Spleen (tissue), 11 donors: ENCODE results near the gene C1orf198. TPM values are rescaled to one million over a fixed set of nuclear protein-coding genes. Genes with fewer than 3 reads are reported as not detected.

Source experiments
- DNase-seq: peaks from one replicate; pipeline ENCODE4 v3.0.0-alpha.2; 2020
- H3K27ac ChIP-seq, 8 donors: fragments of 200-600 bp; sonication (generic) in 7 of 8; 1 replicate in 4 of 8; 2 replicates in 4 of 8; pipeline versions ENCODE4 v1.5.0 to v1.8.0; 2016 to 2021; ENCODE audit warnings: inconsistent platforms in 4 of 8, mild to moderate bottlenecking in 4 of 8, moderate library complexity in 1 of 8
- H3K27me3 ChIP-seq, 7 donors: fragments of 200-600 bp; sonication (generic) in 6 of 7; replicated peaks in 1 of 7; 1 replicate in 4 of 7; 2 replicates in 3 of 7; pipeline versions ENCODE4 v1.5.0 to v1.8.0; 2016 to 2021; ENCODE audit warnings: inconsistent platforms in 3 of 7, mild to moderate bottlenecking in 1 of 7
- H3K36me3 ChIP-seq, 6 donors: fragments of 200-600 bp; sonication (generic) in 5 of 6; 1 replicate in 4 of 6; 2 replicates in 2 of 6; pipeline versions ENCODE4 v1.5.0 to v1.8.0; 2016 to 2021; ENCODE audit warnings: inconsistent platforms in 2 of 6
- H3K4me1 ChIP-seq, 6 donors: fragments of 200-600 bp; sonication (generic) in 5 of 6; 1 replicate in 3 of 6; 2 replicates in 3 of 6; pipeline versions ENCODE4 v1.5.0 to v1.8.0; 2016 to 2021; ENCODE audit warnings: inconsistent platforms in 3 of 6
- H3K4me3 ChIP-seq, 8 donors: fragments of 200-600 bp; sonication (generic) in 7 of 8; 1 replicate in 4 of 8; 2 replicates in 4 of 8; pipeline versions ENCODE4 v1.5.0 to v1.8.0; 2016 to 2021; ENCODE audit warnings: inconsistent platforms in 4 of 8, mild to moderate bottlenecking in 4 of 8, moderate library complexity in 2 of 8
- H3K9me3 ChIP-seq, 8 donors: fragments of 200-600 bp; sonication (generic) in 7 of 8; 1 replicate in 4 of 8; 2 replicates in 4 of 8; pipeline versions ENCODE4 v1.5.0 to v1.8.0; 2016 to 2021; ENCODE audit warnings: inconsistent platforms in 4 of 8
- CTCF ChIP-seq, 11 experiments: fragments of 200-600 bp in 7 of 11; fragments of 450-650 bp in 4 of 11; sonication (generic) in 4 of 11; IDR thresholded peaks in 8 of 11; conservative IDR thresholded peaks in 3 of 11; 1 replicate in 7 of 11; 2 replicates in 4 of 11; pipeline versions ENCODE4 v1.4.0 to v1.8.0; 2016 to 2021; ENCODE audit warnings: antibody characterized with exemption in 11 of 11, inconsistent platforms in 4 of 11, mild to moderate bottlenecking in 1 of 11
- POLR2A ChIP-seq, 3 donors: fragments of 450-650 bp; IDR thresholded peaks; one replicate each; pipeline ENCODE4 v1.5.1; 2017; ENCODE audit warnings: antibody characterized with exemption in 3 of 3, mild to moderate bottlenecking in 1 of 3
- POLR2AphosphoS5 ChIP-seq, 3 donors: sonication (generic); formaldehyde crosslinking; IDR thresholded peaks; one replicate each; pipeline ENCODE4 v1.5.1; 2017; ENCODE audit warnings: antibody characterized with exemption in 3 of 3
- WGBS, 5 donors: extraction: QIAGEN DNeasy Blood & Tissue Kit in 3 of 5; methylation state at CpG; one replicate each; pipeline versions ENCODE4 v1.1.5 to v1.1.7; 2013 to 2018; 5-methylcytosine and 5-hydroxymethylcytosine counted together
- intact Hi-C: fragments of 100-400 bp; cut with DNase I; formaldehyde crosslinking; loops from one replicate; pipeline ENCODE4 v1.15.0; 2023; ENCODE audit warnings: low total_unique reads
- polyA plus RNA-seq, 3 donors: library from polyadenylated mRNA; stranded (reverse); fragments of 200-250 nt; gene quantifications; one replicate each; pipeline ENCODE4 v1.2.1, GENCODE V29; 2013
- total RNA-seq, 7 donors: library from RNA; depleted of rRNA in 3 of 7; stranded (reverse); fragments of >200 nt in 3 of 7; fragmentation: NEBNext Ultra II Directional in 4 of 7; extraction: Animal tissue kit (Norgen Biotek cat#: 25700) in 4 of 7; gene quantifications; one replicate each; pipeline versions ENCODE4 v1.1.0 to v1.2.1, GENCODE V29; 2016 to 2021
- donor health status: healthy with polysubstance abuse.
- donor health status: DM: no; HTN: no; CAD: no; lungs with moderate emphysema.
- donor health status: DM: no; HTN: no; CAD: no.
- donor health status: Bipolar disorder and iron deficiency.
- donor health status: healthy.
- donor health status: DM: no; HTN: no; CAD: no.
- donor health status: DM: yes; HTN: yes; CAD: no.

The C1orf198 gene
- total and polyA plus RNA-seq, 10 donors = 5.0 to 32.7 (median 18.4) TPM

- H3K27me3 ChIP-seq = no peaks in the 10 kb centered on the region
- H3K36me3 ChIP-seq = no peaks in the 10 kb centered on the region
- intact Hi-C loops = no loop called here
- TF ChIP-seq POLR2AphosphoS5 (IDR thresholded peaks at IDR 0.05) = no peak
- TF ChIP-seq POLR2A (IDR thresholded peaks at IDR 0.05) = no peak
- no peak for TF ChIP-seq CTCF (IDR thresholded peaks at IDR 0.05 in 8 of 11, conservative IDR thresholded peaks at IDR 0.05 in 3 of 11)
- H3K27ac ChIP-seq = no peak overlapping the region
- H3K4me3 ChIP-seq = no peak overlapping the region
- no peak for DNase-seq
- no peaks in the 10 kb centered on the region for H3K9me3 ChIP-seq
- WGBS, 5 donors = 80 to 87% (median 81%) methylated on average over 9 of the region's 9 CpGs
- peaks cover 0 to 30% (median 11%) of the 10 kb centered on the region in 6 donors for H3K4me1 ChIP-seq
Measured at GRCh38 chr1:230860617-230861384, 7.5 kb downstream of the C1orf198 start.

GRCh38 chr1:230858918-230859729 lies 9.2 kb downstream of the C1orf198 start:
- H3K4me1 ChIP-seq = peaks cover 0 to 17% (median 9%) of the 10 kb centered on the region in 6 donors
- H3K4me3 ChIP-seq = no peak overlapping the region
- TF ChIP-seq POLR2A (IDR thresholded peaks at IDR 0.05) (no peak), CTCF (IDR thresholded peaks at IDR 0.05 in 8 of 11, conservative IDR thresholded peaks at IDR 0.05 in 3 of 11) (no peak), POLR2AphosphoS5 (IDR thresholded peaks at IDR 0.05) (no peak)
- peak overlapping the region in 1 of 8 donors; percentile 21 for H3K27ac ChIP-seq
- 77 to 82% (median 78%) methylated on average over 12 of the region's 12 CpGs for whole genome bisulfite sequencing, 5 donors
- no peaks in the 10 kb centered on the region for H3K9me3 ChIP-seq
- no peaks in the 10 kb centered on the region for H3K27me3 ChIP-seq
- H3K36me3 ChIP-seq = peaks cover 0 to 12% (median 0%) of the 10 kb centered on the region in 6 donors
- no peak for DNase-seq
- intact Hi-C loops = no loop called here

- TF ChIP-seq POLR2AphosphoS5 (IDR thresholded peaks at IDR 0.05) (no peak), CTCF (IDR thresholded peaks at IDR 0.05 in 8 of 11, conservative IDR thresholded peaks at IDR 0.05 in 3 of 11) (no peak), POLR2A (IDR thresholded peaks at IDR 0.05) (no peak)
- intact Hi-C loops = no loop called here
- no peaks in the 10 kb centered on the region for H3K9me3 ChIP-seq
- 85 to 91% (median 89%) methylated on average over 7 of the region's 7 CpGs for WGBS, 5 donors
- H3K36me3 ChIP-seq = peaks cover 0 to 20% (median 0%) of the 10 kb centered on the region in 6 donors
- peak overlapping the region in 1 of 8 donors; percentile 21 for H3K27ac ChIP-seq
- H3K27me3 ChIP-seq = no peaks in the 10 kb centered on the region
- H3K4me3 ChIP-seq = no peak overlapping the region
- no peak for DNase-seq
- peaks cover 0 to 9% (median 2%) of the 10 kb centered on the region in 6 donors for H3K4me1 ChIP-seq
Measured at GRCh38 chr1:230858236-230858820, 10.0 kb downstream of the C1orf198 start.
